HG02798 (cell line): Measurements from ENCODE around the gene ALG2.
"Not testable (repeated sequence)": the region's sequence is repeated elsewhere in the genome, so short reads cannot be mapped to it uniquely, and the experiment has no call there.

Experiments
- ATAC-seq: cut with Tn5 transposase; IDR thresholded peaks from one replicate; pipeline ENCODE4 v1.9.1; 2021; ENCODE audit warnings: mild to moderate bottlenecking; ENCODE audit not compliant: unreplicated experiment, poor library complexity

Gene ALG2

DNA sequence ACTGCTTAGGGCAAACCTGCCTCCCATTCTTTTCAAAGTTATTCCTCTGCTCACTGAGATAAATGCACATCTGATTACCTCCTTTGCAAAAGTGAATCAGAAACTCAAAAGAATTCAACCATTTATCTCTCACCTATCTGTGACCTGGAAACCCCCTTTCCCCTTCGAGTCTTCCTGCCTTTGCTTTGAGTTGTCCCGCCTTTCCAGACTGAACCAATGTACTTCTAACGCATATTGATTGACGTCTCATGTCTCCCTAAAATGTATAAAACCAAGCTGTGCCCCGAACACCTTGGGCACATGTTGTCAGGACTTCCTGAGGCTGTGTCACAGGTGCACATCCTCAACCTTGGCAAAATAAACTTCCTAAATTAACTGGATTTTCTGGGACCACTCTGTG is 25.3 kb downstream of the ALG2 start:
- not testable (repeated sequence) for ATAC-seq

DNA sequence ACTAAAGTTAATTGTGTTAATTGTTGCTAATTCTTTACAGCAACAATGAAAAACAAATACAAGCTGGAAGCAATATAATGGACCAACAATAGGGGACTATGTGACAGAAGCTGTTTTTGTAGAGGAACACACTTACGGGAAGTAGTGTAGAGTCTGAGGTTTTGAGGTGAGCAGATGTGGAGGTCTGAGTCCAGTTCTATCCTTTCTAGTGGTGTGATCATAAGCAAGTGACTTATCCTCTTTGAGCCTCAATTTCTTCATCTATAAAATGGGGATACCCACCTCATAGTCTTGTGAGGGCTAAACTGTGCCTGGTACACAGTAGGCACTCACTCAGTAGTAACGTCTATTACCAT is 28.3 kb downstream of the ALG2 start:
- ATAC-seq: no peak

DNA sequence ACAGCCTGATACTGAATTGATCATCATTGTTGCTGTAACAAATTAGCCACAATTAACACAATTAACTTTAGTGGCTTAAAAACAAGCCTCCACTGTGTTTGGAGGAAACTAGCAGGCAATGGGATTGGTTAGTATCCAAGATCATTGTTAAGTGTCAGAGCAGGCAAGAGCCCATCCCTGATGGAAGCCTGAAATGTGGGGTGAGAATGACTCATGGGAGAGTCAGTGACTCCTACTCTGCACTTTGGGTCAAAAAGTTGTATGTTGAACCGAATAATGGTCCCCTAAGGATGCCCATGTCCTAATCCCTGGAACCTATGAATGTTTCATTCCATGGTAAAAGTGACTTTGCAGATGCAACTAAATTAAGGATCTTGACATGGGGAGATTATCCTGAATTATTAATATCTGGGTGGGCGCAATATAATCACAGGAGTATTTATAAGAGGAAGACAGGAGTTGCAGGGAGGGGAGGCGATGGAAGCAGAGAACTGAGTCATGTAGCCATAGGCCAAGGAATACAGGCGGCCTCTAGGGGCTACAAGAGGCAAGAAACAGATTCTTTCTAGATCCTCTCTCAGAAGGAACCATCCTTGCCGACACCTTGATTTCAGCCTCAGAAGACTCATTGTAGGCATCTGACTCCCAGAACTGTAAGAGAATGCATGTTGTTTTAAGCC is 28.8 kb downstream of the ALG2 start:
- ATAC-seq: no peak

DNA sequence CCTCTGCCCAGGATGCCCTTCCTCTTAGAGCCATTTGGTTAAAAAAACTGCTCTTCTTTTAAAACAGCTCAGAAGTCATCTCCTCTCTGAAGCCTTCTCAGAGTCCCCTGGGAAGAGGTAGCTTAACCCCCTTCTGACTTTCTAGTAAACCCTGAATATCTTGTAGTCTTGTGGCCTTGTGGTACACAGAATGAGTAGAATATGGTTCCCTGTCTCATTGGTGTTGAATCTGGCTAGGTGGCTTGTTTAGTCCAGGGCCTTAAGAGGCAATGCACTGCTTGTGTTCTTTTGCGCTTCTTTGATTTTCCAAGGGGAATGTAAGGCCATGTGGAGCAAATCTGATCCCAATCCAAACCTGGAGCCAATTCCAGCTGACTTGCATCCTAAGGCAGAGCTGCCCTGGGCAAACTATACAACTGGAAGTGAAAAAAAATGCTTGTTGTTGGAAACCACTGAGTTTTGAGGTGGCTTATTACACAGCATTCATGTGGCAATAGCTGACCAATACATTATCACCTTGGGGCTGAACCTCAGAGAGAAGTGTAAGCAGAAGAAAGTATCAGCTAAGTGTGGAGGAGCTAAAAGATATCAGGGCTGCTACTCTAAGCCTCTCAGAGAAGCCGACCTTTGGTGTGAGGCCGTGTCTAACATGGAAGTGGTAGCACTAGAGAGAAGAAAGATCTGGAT is 31.0 kb downstream of the ALG2 start:
- no peak for ATAC-seq

DNA sequence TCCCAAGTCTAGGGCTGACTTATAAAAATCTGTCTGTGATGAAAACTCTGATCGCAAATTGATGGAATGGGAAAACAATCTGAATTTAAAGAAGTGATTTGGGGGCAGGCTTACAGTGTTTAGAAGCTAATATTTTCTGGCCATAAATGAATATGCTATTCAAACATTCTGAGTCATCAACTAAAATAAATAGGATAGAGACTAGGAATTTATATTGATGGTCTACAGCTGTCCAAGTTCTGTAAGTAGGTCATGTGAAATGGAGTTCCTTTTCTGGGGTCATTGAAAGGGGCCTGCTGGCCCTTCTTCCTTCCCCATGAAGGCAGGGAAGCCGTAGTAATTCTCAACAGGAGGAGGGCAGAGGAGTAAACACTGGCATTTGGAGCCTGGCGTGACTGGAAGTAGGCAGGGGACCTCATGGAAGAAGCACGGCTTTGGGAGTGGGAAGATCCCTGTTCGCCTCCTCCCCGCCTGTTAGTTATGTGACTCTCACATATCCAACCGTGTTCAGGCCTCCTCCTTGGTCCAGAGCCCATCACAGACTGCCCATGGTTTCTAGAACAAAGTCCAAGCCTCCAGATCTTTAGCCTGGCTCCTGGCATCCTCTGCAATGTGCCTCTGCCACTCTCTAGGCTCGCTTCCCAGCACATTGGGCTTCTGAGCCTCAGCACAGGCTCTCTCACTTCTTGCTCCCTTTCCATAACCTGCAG is 31.7 kb downstream of the ALG2 start:
- no peak for ATAC-seq

DNA sequence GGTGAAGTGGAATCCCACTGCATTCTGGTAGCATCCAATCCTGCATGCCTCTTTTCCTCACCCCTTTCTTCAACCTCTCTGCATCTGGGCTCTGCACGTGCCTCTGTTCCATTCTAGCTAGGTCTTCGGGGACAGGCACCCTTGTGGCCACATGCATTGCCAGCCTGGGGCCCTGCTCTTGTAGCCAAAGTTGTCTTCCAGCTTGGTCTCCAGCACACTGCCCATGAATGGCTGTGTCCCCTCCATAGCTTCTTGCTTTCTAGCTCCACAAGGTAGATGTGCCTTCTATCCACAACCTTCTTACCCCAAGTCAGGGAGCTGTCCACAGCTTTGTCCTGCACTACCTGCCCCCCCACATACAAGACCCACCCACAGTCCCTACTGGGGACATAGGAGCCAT is 32.6 kb downstream of the ALG2 start:
- ATAC-seq: no peak

DNA sequence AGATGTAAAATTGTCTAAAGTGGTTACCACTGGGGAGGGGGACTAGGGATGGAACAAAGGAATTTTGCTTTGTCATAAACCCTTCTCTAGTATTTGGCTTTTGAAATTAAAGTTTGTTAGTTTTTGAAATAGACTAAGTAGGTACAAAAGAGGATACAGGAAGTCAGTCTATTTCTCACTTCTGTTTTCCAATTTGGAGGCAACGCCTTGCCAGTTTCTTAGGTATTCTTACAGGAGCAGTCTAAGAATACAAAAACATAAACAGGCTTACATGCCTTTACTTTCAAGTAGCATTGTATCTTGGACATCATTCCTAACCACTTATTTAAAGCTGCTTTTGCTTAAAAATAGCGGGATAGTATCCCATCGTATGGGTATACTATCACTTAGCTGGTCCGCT is 34.4 kb downstream of the ALG2 start:
- no peak for ATAC-seq

DNA sequence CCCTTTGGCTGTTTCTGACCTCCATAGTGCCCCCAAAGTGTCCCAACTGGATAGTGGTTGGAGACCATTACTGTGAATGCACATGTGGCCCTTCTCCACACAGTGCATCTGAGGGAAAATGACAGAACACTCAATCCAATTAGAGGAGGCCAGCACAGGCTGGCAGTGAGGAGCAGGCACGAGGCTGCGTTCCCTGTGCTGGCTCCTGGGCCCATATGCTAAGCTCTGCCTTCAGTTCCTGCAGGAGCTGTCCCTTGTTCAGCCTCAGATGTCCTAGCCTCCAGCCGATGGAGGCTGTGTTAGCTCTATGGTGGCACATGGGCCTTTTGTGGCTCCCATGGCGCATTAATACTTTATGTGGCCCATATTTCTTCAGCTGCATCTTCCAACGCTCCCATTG is 35.8 kb downstream of the ALG2 start:
- ATAC-seq: no peak

DNA sequence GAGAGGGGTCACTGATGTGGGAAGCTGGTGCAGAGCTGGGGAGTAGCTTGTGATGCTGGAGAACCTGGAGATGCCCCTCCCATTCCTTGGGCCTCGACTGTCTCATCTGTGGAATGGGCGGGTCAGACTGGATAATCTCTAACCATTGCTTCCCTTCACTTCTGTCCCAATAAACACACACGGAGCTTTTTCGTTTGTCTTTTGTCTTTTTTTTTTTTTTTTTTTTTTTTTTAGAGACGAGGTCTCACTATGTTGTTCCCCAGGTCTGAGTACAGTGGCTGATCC is 36.5 kb downstream of the ALG2 start:
- ATAC-seq: no peak

DNA sequence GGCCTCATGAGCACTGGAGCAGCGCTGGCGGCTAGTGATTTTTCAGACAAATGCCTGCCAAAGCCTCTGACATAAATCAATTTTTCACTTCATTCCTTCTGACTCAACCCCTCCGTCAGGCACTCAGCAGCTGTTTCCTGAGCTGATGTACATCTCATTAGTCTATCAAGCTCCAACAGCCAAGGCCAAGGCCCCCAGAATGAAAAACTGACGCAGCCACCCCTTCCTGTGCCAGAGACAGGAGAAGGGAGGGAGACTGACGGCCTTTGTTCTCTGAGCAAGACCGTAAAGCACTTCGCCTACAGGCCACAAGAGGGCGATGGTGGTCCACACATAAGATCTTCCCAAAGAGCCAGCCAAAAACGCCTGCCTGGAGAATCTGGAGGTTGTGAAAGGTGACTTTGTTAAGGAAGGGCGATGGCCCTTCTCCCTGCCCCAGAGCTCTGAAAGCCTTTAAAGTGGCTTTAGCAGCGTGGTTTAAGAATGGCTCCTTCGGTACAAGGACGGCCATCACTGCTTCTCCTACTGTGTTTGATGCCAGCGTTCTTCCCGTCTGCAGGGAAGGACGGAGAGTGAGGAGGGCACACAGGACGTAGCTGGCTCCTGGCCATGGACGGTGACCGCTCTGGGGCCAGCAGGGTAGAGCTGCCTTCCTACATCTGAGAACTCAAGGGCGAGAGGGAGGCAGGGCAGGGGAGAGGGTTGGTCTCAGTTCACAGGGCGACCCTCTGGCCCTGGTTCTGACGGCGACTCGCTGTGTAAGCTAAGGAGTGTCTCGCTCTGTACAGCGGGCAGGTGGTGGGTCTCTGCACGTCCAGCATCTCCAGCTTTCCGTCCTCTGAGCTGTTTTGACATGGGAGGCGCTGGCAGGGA is 37.0 kb downstream of the ALG2 start:
- ATAC-seq: peak; percentile 44

DNA sequence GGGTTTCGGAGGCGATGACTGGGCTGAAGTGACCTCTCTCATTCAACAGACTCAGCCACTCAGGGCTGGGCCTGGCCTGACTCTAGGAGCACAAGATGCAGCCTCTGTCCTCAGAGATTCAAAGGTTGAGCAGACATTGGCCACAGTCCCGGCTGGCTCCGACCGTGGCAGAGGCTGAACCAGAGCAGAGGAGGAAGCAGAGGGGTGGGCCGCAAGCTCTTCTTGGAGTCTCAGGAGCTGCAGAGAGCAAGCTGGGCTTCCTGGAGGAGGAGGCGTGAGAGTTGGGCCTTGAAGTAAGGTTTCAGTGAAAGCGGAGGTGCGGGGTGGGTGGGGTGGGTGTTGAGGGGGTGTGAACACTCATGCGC is 37.6 kb downstream of the ALG2 start:
- no peak for ATAC-seq

DNA sequence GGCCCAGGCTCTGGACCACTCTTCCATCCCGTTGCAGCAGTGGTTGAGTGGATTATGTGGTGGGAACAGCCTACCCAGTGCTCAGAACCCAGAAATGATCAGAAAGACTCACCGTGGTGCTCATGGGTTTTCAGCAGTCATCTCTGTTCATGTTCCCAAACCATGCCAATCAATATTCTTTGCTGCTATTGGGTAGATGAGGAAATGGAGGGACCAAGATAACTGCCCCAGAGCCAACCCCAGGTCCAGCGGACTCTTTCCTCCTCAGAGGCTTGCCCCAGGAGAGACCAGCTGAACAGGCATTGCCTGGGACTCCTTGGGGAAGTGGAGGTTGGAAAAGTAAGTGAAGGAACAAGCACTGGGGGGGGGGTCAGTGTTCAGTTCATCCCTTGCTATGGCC is 38.1 kb downstream of the ALG2 start:
- ATAC-seq: no peak

DNA sequence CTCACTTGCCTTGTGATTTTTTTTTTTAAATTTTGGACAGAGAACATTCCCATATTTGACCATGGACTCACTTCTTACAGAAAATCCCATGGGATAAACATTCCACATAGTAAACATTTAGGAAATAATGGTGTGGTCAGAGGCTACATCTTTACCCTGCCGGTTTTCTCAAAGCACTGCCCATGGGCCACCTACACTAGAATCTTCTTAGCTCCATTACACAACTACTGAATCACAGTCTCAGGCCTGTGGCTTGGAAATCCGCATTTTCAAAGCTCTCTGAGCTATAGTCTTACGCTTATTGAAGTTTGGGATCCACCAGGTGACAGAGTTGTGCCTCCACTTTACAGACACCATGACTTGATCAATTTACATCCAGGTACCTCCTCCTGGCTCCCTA is 39.4 kb downstream of the ALG2 start:
- ATAC-seq: no peak

DNA sequence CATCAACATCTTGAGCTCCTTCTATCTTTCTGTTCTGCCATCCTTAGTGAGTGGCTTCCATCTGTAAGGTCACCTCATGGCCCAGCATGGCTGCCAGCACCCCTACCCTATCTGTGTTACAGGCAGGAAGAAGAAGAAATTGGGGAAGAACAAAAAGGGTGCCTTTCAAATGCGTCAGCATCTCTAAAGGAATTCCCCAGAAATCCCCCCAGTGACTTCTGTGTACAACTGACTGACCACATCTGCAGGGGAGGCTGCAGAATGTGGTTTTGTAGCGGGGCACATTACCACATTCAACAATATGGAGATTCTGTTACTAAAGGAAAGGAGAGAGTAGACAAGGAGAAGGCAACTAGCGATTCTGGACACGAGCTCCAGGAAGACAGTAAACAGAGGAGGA is 40.1 kb downstream of the ALG2 start:
- ATAC-seq: peak; percentile 72

DNA sequence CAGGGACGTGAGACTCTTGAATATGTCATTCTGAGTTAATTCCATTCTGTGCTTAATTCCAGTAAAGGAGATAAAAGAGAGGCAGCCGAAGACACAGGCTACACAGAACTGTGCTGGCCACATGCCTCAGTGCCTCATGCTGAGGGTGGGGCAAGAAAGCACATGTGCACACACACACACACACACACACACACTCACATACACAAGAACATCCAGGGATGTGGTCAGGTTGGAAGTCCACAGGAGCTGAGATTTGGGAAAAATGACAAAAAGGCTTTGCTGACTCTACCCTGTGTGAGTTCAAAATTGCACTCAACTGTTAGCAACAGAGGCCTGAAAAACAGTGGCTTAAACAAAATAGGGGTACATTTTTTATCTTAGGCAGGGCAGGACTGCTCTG is 40.5 kb downstream of the ALG2 start:
- no peak for ATAC-seq

DNA sequence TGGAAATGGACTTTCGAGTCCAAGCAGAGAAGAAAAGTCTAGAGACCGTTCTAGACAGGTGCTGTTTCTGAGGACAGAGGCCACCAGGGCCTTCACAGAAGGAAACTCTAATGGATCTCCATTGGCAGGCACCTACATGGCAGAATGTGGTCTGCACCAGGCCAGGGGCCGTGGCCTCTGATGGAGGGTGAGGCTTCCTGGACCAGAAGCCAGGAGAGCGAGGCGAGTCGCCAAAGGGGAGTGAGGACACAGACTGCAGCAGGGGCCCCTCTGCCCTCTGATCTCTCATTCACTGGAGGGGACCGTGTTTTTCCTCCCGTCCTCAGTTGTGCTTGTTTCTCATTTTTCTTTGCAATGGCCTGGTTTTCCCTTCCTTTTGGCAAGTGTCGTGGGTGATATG is 41.1 kb downstream of the ALG2 start:
- no peak for ATAC-seq

DNA sequence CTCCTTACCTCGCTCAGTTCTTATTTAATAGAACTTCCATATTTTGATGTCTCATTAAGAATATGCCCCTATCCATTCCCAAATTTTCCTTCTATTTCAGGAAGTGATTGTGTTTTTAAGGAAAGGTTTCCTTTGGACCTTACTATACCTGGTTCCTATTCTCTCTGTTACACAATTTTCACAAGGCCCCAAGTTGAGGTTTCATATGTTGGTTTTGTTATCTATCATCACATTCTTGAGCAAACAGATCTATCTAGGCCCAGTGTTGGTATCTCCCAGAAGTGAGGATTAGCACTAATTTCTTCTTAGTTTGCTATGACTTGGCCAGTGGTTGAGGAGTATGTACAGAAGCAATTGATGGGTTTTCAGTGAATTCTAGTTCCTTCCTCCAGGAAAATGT is 41.5 kb downstream of the ALG2 start:
- peak; percentile 55 for ATAC-seq

DNA sequence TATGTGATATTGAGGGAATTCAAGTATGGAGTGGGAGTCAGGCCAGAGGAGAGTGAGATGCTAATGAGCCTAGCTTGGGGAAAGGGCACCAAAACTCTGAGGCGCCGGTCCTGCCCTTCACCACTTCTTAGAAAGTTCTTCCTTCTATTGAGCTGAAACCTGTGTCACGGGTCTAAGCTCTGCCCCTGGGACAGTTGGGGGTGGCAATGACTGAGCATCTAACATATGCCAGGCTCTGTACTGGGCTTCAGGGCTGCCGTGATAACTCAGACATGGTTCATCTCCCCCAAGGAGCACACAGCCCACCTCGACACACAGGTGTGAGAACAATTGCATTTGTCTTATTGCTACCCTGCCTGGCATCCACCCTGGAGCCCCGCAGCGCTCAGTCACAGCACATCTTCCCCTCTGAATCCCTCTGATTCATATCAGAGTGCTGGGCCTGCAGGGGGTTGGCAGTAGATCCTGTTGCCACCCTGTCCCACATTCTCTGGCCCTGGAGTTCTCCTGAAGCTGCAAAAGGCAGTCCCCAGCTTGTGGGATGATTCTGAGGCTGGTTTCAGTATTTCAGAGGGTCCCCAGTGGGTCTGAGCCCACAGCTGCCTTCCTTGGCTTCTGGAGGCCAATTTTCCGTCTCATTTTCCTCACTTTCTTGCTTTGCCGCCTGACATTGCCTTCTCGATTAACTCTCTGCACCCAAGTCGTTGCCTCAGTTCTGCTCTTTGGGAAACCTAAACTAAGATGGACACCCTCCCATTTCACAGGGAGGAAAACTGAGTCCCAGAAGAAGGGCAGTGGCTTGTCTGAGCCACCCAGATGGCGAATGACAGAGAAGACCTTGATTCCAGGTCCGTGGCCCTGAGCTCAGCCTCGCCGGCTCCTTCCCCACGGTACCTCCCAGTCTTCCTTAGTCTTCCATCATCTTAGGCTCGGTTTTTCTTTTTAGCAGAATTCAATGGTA is 42.5 kb downstream of the ALG2 start:
- no peak for ATAC-seq

DNA sequence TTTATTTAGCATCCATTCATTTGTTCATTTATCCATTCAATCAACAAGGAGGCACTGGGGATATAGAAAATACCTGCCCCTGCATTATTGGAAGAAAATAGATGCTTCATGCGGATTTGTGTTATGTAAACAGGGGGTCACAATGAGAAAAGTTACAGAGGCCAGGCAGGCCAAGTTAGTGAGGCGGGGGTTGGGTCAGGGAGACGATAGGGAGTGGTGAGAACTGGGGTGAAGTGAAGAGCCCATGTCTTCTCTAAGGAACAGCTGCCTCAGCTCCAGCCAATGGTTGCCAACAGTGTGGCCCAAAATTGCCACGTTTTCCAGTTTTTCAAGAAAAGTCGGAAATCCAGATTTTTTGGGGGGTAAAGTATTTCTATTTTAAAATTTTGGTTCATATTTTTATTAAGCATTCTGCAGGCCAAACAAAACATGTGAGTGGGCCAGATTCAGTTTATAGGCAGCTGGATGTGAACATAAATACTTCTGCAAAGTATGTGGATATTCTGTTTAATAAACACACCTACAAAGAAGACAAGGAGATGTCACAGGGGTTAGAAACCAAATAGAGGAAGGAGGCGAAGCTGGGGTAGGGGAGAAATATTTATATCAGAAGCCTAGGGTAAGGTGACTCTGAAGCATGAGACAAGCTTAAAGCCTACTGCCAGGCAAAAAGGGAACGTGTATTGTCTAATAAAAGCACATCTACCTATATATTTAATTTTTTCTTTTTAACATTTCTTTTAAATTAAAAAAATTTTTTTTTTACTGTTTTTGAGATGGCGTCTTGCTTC is 44.0 kb downstream of the ALG2 start:
- no peak for ATAC-seq
